Neutrophil (primary cell): ENCODE measurements around the gene NPPB.

Experiments
- H3K27ac ChIP-seq: fragments of 200-600 bp; sonication (generic); 2 replicates; pipeline ENCODE4 v1.5.1; 2016; ENCODE audit warnings: mild to moderate bottlenecking, moderate library complexity
- H3K27me3 ChIP-seq: fragments of 200-600 bp; sonication (generic); 2 replicates; pipeline ENCODE4 v1.6.0; 2016; ENCODE audit warnings: mild to moderate bottlenecking
- H3K36me3 ChIP-seq: fragments of 200-600 bp; sonication (generic); 2 replicates; pipeline ENCODE4 v1.5.1; 2017
- H3K4me1 ChIP-seq, 2 experiments: fragments of 200-600 bp in 1 of 2; sonication (generic) in 1 of 2; 1 replicate in 1 of 2; 2 replicates in 1 of 2; pipeline versions ENCODE4 v1.5.1 to v1.6.1; 2013 to 2016; ENCODE audit warnings: low read depth in 1 of 2, low read length in 1 of 2, mild to moderate bottlenecking in 1 of 2, moderate library complexity in 1 of 2; ENCODE audit not compliant: control insufficient read depth in 1 of 2, insufficient read depth in 1 of 2
- H3K4me3 ChIP-seq, 2 experiments: fragments of 200-600 bp in 1 of 2; sonication (generic) in 1 of 2; 1 replicate in 1 of 2; 2 replicates in 1 of 2; pipeline ENCODE4 v1.5.1; 2013 to 2016; ENCODE audit warnings: low read depth in 1 of 2, low read length in 1 of 2, mild to moderate bottlenecking in 1 of 2, moderate library complexity in 1 of 2
- H3K9me3 ChIP-seq: fragments of 200-600 bp; sonication (generic); 2 replicates; pipeline ENCODE4 v1.5.1; 2016
- CTCF ChIP-seq: fragments of 200-600 bp; sonication (generic); IDR thresholded peaks from 2 replicates; pipeline ENCODE4 v1.5.1; 2016; ENCODE audit warnings: antibody characterized with exemption

The NPPB gene

GRCh38 chr1:11833497-11833896 is 25.2 kb downstream of the NPPB start:
- Histone ChIP-seq H3K27me3 (no peaks in the 10 kb centered on the region), H3K9me3 (no peaks in the 10 kb centered on the region), H3K4me1 (no peaks in the 10 kb centered on the region), H3K36me3 (peaks cover 92% of the 10 kb centered on the region), H3K4me3 (no peak overlapping the region), H3K27ac (no peak overlapping the region)
- TF ChIP-seq CTCF: no peak

- TF ChIP-seq CTCF: no peak
- Histone ChIP-seq H3K36me3 (peaks cover 90% of the 10 kb centered on the region), H3K4me3 (no peak overlapping the region), H3K27me3 (no peaks in the 10 kb centered on the region), H3K4me1 (no peaks in the 10 kb centered on the region), H3K27ac (no peak overlapping the region), H3K9me3 (no peaks in the 10 kb centered on the region)
Measured at GRCh38 chr1:11831945-11832725, 26.6 kb downstream of the NPPB start.

GRCh38 chr1:11828511-11828910 is 30.2 kb downstream of the NPPB start:
- Histone ChIP-seq H3K27ac (no peak overlapping the region), H3K27me3 (no peaks in the 10 kb centered on the region), H3K36me3 (peaks cover 82% of the 10 kb centered on the region), H3K4me1 (no peaks in the 10 kb centered on the region), H3K4me3 (no peak overlapping the region), H3K9me3 (no peaks in the 10 kb centered on the region)
- no peak for TF ChIP-seq CTCF

GRCh38 chr1:11826946-11827345 is 31.8 kb downstream of the NPPB start:
- Histone ChIP-seq H3K27ac (no peak overlapping the region), H3K4me1 (no peaks in the 10 kb centered on the region), H3K9me3 (no peaks in the 10 kb centered on the region), H3K36me3 (peaks cover 71% of the 10 kb centered on the region), H3K4me3 (no peak overlapping the region), H3K27me3 (no peaks in the 10 kb centered on the region)
- no peak for TF ChIP-seq CTCF

- Histone ChIP-seq H3K27ac (no peak overlapping the region), H3K9me3 (no peaks in the 10 kb centered on the region), H3K4me3 (no peak overlapping the region), H3K36me3 (peaks cover 58% of the 10 kb centered on the region), H3K27me3 (no peaks in the 10 kb centered on the region), H3K4me1 (no peaks in the 10 kb centered on the region)
- no peak for TF ChIP-seq CTCF
Measured at GRCh38 chr1:11825131-11825530, 33.6 kb downstream of the NPPB start.
